Hematopoietic multipotent progenitor cell treated with erythropoietin and hydrocortisone succinate and interleukin-3 and kit ligand, for 4 days (in vitro differentiated cells): Measurements from ENCODE around the gene RAB11FIP3.
A peak's percentile ranks its signal among the peaks of the same experiment; 100 is the strongest.

Source experiments
- DNase-seq: peaks from one replicate; pipeline ENCODE4 v3.0.0-alpha.2; 2015

The RAB11FIP3 gene

GRCh38 chr16:534856-535445 is 109.5 kb downstream of the RAB11FIP3 start:
- DNase-seq = no peak

- DNase-seq = peak; percentile 88
Observed at GRCh38 chr16:535446-536405, 110.3 kb downstream of the RAB11FIP3 start.

GRCh38 chr16:536746-537145 is 111.3 kb downstream of the RAB11FIP3 start:
- no peak for DNase-seq

- DNase-seq = no peak
Observed at GRCh38 chr16:537415-538335, 112.2 kb downstream of the RAB11FIP3 start.

GRCh38 chr16:539901-540530 is 114.6 kb downstream of the RAB11FIP3 start:
- DNase-seq = no peak

DNA sequence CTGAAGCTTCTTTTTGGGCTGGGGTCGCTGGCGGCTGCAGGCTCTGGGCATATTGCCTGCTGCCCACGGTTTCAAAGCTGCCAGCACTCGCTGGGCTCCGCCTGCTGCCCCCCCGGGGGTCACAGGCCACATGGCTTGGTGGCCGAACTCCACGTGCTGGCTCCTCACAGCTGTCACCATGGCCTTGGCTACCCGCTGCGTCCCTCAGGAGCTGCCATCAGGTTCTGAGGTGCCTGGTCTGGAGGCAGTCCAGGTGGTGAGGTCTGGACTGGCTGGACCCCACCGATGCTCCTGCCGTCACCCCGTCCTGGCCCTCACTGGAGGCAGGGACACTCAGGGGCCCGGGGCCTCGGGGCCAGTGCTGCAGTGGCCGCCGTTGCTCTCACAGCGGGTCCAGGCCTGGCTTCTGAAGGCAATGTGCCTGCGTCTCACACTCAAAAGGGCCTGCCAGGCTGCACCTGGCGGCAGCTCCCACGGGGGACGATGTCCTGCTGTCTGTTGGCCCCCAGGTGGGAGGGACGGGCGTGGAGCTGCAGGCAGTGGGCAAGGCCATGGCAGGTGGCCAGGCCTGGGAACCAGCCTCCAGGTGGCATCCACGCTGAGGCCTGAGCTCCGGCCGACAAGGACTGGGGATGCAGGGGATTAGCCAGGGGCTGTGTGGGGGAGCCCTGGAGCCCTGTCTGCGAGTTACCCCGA is 115.3 kb downstream of the RAB11FIP3 start:
- DNase-seq = no peak

- no peak for DNase-seq
Observed at GRCh38 chr16:543301-544164, 118.1 kb downstream of the RAB11FIP3 start.

DNA sequence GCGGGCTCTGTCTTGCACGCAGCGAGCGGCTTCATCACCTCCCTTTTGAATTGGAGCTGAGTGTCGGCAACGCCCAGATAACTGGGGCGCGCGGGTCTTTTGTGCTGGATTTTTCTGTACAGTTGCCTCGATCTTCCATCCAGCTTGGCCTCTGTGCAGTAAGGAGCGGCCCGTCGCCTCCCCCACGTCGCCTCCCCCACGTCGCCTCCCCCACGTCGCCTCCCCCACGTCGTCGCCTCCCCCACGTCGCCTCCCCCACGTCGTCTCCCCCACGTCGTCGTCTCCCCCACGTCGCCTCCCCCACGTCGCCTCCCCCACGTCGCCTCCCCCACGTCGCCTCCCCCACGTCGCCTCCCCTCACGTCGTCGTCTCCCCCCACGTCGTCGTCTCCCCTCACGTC is 119.1 kb downstream of the RAB11FIP3 start:
- DNase-seq = no peak

DNA sequence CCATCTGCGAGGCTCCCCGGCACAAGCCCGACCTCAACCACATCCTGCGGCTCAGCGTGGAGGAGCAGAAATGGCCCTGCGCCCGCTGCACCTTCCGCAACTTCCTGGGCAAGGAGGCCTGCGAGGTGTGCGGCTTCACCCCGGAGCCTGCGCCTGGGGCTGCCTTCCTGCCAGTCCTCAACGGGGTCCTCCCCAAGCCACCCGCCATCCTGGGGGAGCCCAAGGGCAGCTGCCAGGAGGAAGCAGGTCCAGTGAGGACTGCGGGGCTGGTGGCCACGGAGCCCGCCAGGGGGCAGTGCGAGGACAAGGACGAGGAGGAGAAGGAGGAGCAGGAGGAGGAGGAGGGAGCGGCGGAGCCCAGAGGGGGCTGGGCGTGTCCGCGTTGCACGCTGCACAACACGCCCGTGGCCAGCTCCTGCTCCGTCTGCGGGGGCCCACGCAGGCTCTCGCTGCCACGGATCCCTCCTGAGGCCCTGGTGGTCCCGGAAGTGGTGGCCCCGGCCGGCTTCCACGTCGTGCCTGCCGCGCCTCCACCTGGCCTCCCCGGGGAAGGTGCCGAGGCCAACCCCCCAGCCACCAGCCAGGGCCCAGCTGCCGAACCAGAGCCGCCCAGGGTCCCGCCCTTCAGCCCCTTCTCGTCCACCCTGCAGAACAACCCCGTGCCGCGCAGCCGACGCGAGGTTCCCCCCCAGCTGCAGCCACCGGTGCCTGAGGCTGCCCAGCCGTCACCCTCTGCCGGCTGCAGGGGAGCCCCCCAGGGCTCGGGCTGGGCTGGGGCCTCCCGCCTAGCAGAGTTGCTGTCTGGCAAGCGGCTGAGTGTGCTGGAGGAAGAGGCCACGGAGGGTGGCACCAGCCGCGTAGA is 121.7 kb downstream of the RAB11FIP3 start:
- DNase-seq = peak; percentile 72

DNA sequence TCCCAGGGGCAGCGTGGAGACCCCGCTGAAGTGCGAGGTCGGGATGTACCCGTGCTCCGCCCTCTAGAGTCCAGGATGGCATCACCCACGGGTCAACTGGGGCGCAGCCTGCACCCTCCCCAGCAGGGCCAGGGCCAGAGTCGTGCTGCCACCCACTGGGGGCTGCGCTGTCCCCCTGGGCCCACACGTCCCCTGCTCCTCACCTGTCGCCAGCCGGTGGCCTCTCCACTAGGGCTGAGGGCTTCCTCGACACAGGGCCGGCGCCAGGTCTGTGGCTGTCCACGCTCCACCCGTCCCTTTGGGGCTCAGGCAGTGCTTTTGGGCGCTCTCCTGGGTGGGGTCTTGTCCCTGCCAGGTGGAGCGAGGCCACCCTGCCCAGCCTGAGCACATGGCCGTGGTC is 123.1 kb downstream of the RAB11FIP3 start:
- DNase-seq = no peak

- no peak for DNase-seq
Observed at GRCh38 chr16:549544-550263, 124.3 kb downstream of the RAB11FIP3 start.

DNA sequence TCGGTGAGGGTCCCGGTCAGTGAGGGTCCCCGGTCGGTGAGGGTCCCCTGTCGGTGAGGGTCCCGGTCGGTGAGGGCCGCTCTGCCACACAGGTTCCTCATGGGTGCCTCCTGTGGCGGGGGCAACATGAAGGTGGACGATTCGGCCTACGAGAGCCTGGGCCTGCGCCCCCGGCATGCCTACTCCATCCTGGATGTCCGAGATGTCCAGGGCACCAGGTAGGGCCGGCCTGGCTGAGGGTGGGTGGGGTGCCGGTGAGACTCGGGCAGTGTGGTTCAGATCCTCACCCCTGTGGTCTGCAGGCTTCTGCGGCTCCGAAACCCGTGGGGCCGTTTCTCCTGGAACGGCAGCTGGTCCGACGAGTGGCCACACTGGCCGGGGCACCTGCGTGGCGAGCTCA is 125.8 kb downstream of the RAB11FIP3 start:
- DNase-seq = no peak

- DNase-seq = no peak
Observed at GRCh38 chr16:552171-552570, 126.7 kb downstream of the RAB11FIP3 start.

- no peak for DNase-seq
Observed at GRCh38 chr16:553601-554296, 128.3 kb downstream of the RAB11FIP3 start.

DNA sequence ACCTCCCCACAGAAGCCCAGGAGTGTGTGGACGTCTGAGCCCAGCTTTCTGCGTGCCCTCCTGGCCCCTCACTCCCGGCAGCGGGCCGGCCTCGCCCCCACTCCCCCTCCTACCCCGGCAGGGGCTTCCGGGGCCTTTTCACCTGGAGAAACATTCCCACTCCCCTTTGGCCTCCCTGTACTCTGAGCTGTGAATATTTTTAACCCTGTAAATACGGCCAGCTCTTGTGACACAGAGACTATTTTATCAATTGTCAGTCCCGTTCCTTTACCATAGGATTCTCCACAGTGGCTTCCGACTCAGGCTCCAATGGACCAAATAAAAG is 128.8 kb downstream of the RAB11FIP3 start:
- no peak for DNase-seq

GRCh38 chr16:554640-555365 is 129.4 kb downstream of the RAB11FIP3 start:
- no peak for DNase-seq

DNA sequence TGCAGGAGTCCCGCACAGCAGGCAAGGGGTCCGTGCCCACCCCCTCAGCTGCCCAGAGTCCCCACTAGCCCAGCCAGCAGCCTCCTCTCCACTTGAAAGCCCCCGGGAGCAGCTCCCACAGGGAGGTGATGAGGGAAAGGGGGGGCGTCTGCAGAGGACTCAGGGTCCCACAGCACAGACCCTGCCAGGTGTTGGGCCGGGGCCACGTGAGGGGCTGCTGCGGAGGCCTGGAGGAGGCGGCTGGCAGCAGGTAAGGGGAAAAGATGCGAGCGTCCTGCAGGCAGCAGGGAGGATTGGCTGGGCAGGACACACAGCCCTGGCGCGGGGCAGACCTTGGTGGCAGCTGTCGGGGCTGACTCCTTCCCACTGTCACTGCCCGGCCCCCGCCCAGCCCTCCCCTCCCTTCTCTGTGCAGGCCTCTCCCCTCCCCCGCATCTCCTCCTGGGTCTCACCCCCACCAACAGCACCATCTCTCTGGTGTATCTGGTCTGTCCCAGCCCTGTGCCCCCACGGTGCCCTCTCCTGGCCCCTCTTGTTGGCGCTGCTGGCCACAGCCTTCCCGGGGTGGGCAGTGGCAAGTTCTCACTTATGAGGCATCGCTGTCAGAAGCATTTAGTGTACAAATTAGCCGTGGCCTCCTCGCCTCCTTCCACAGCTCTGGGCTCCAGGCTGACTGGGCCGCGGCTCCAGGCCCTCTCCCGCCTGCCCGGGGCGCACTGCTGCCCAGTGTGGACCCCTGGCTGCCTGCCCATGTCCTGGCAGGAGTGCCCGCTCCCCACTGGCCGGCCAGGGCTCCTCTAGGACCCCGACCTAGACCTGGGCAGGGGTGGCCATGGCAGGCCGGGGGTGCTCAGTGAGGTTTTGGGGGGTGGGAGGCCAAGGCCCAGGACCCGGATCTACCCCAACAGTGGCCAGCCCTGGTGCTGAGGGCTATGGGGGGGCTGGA is 130.4 kb downstream of the RAB11FIP3 start:
- peak; percentile 51 for DNase-seq
